OCI-LY3 (cell line): ENCODE results near the gene SPIN1.

Experiments
- H2AFZ ChIP-seq: fragments of 200-600, 300-600 bp; shearing (Covaris generic); 2 replicates; pipeline ENCODE4 v1.6.0; 2014; ENCODE audit warnings: antibody characterized with exemption, low read depth, low read length
- H3K27ac ChIP-seq: fragments of 200-600, 300-600 bp; sonication (generic); 2 replicates; pipeline ENCODE4 v1.5.1; 2014; ENCODE audit warnings: mild to moderate bottlenecking, low read length, moderate library complexity, mixed read lengths
- H3K27me3 ChIP-seq: fragments of 200-600, 300-600 bp; sonication (generic); 2 replicates; pipeline ENCODE4 v1.6.1; 2014; ENCODE audit warnings: low read depth, low read length, mixed read lengths
- H3K36me3 ChIP-seq: fragments of 200-600, 300-600 bp; sonication (generic); replicated peaks from 2 replicates; pipeline ENCODE3; 2014; ENCODE audit warnings: low read depth, low read length, mixed read lengths
- H3K4me1 ChIP-seq: fragments of 300-600, 200-600 bp; sonication (generic); 2 replicates; pipeline ENCODE4 v1.6.1; 2014; ENCODE audit warnings: low read length, mixed read lengths
- H3K4me2 ChIP-seq: fragments of 200-600, 300-600 bp; sonication (generic); 2 replicates; pipeline ENCODE4 v1.6.1; 2014; ENCODE audit warnings: low read length, mixed read lengths
- H3K4me3 ChIP-seq: fragments of 300-600, 200-600 bp; sonication (generic); 2 replicates; pipeline ENCODE4 v1.5.1; 2014; ENCODE audit warnings: antibody characterized with exemption, mild to moderate bottlenecking, low read length, moderate library complexity
- H3K79me2 ChIP-seq: fragments of 300-600, 200-600 bp; shearing (Covaris generic); 2 replicates; pipeline ENCODE4 v1.6.1; 2014; ENCODE audit warnings: mild to moderate bottlenecking, low read length, mixed read lengths
- H3K9ac ChIP-seq: fragments of 300-600, 200-600 bp; shearing (Covaris generic); 2 replicates; pipeline ENCODE4 v1.6.0; 2014; ENCODE audit warnings: mild to moderate bottlenecking, low read length, moderate library complexity
- H3K9me3 ChIP-seq: fragments of 200-600, 300-600 bp; shearing (Covaris generic); 2 replicates; pipeline ENCODE4 v1.6.1; 2014; ENCODE audit warnings: low read length, mixed read lengths; ENCODE audit not compliant: insufficient read depth
- H4K20me1 ChIP-seq: fragments of 200-600, 300-600 bp; sonication (generic); 2 replicates; pipeline ENCODE4 v1.6.1; 2016; ENCODE audit warnings: low read length, mixed read lengths; ENCODE audit not compliant: insufficient read depth
- CTCF ChIP-seq: fragments of 200-600, 300-600 bp; sonication (generic); IDR thresholded peaks from 2 replicates; pipeline ENCODE4 v1.5.1; 2014; ENCODE audit warnings: antibody characterized with exemption, low read length, low read depth
- EZH2phosphoT487 ChIP-seq: fragments of 200-600 bp; shearing (Covaris generic); IDR thresholded peaks from 2 replicates; pipeline ENCODE4 v1.6.1; 2018; ENCODE audit warnings: antibody characterized with exemption, mixed run types, low read depth

Gene SPIN1

GRCh38 chr9:88392549-88392948, 4.3 kb downstream of the SPIN1 start:
- peaks cover 25% of the 10 kb centered on the region for H4K20me1 ChIP-seq

GRCh38 chr9:88396836-88397577, 8.8 kb downstream of the SPIN1 start:
- no peaks in the 10 kb centered on the region for H3K9me3 ChIP-seq
- peaks cover 78% of the 10 kb centered on the region for H3K79me2 ChIP-seq
- no peaks in the 10 kb centered on the region for H3K4me1 ChIP-seq
- H3K4me3 ChIP-seq, result no peak overlapping the region
- no peak overlapping the region for H3K27ac ChIP-seq
- no peak overlapping the region for H3K4me2 ChIP-seq
- no peak overlapping the region for H2AFZ ChIP-seq
- no peak overlapping the region for H3K9ac ChIP-seq
- TF ChIP-seq CTCF, result no peak
- no peak for TF ChIP-seq EZH2phosphoT487
- H4K20me1 ChIP-seq, result peaks cover 18% of the 10 kb centered on the region
- H3K36me3 ChIP-seq, result no peaks in the 10 kb centered on the region
- no peaks in the 10 kb centered on the region for H3K27me3 ChIP-seq

More at GRCh38 chr9:88392549-88392948, 4.3 kb downstream of the SPIN1 start:
- Histone ChIP-seq H3K9me3 (no peaks in the 10 kb centered on the region), H3K27me3 (no peaks in the 10 kb centered on the region), H3K36me3 (no peaks in the 10 kb centered on the region), H3K9ac (no peak overlapping the region), H3K4me3 (no peak overlapping the region), H3K4me2 (no peak overlapping the region), H2AFZ (no peak overlapping the region), H3K4me1 (peaks cover 11% of the 10 kb centered on the region), H3K79me2 (peaks cover 76% of the 10 kb centered on the region), H3K27ac (no peak overlapping the region)
- TF ChIP-seq CTCF, result no peak
- no peak for TF ChIP-seq EZH2phosphoT487

- Histone ChIP-seq H3K36me3 (no peaks in the 10 kb centered on the region), H3K27ac (no peak overlapping the region), H3K27me3 (no peaks in the 10 kb centered on the region), H3K79me2 (peaks cover 78% of the 10 kb centered on the region), H2AFZ (no peak overlapping the region), H3K4me3 (no peak overlapping the region), H3K9me3 (no peaks in the 10 kb centered on the region), H3K4me1 (no peaks in the 10 kb centered on the region), H3K9ac (no peak overlapping the region), H4K20me1 (peaks cover 19% of the 10 kb centered on the region), H3K4me2 (no peak overlapping the region)
- no peak for TF ChIP-seq CTCF
Measured at GRCh38 chr9:88398016-88398415, 9.8 kb downstream of the SPIN1 start.

- no peaks in the 10 kb centered on the region for H3K36me3 ChIP-seq
- TF ChIP-seq EZH2phosphoT487 (no peak), CTCF (no peak)
- H2AFZ ChIP-seq, result no peak overlapping the region
- no peaks in the 10 kb centered on the region for H3K4me1 ChIP-seq
- H3K27me3 ChIP-seq, result no peaks in the 10 kb centered on the region
- H3K79me2 ChIP-seq, result peaks cover 69% of the 10 kb centered on the region
- H3K9ac ChIP-seq, result no peak overlapping the region
- no peak overlapping the region for H3K4me3 ChIP-seq
- no peaks in the 10 kb centered on the region for H3K9me3 ChIP-seq
- H4K20me1 ChIP-seq, result peaks cover 26% of the 10 kb centered on the region
- H3K27ac ChIP-seq, result no peak overlapping the region
- no peak overlapping the region for H3K4me2 ChIP-seq
Measured at GRCh38 chr9:88399966-88400365, 11.7 kb downstream of the SPIN1 start.
